NCI-H2029 treated with DMSO at 0.1 percent for 48 hours (cell line): Measurements from ENCODE around the gene SDC3.

Experiments
- DNase-seq: peaks from one replicate; lab custom pipeline; 2025; lab: John Stamatoyannopoulos, UW

SDC3 gene

DNA sequence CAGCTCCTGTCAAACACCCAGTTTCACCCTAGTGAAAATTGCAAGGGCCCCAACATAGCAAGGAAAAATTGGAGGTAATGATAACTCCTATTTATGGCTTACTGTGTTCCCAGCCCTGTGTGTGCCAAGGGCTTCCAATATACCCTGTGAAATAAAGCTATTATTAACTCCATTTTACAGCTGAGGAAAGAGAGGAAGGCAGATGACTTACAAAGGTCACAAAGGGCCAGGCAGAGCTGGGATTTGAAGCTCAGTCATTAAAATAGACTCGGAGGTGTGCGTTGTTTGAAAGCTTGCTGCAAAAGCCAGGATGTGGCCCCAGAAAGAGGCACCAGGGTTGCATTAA is 20.2 kb upstream of the SDC3 start:
- DNase-seq, result no peak

GRCh38 chr1:30928171-30928570 is 19.6 kb upstream of the SDC3 start:
- DNase-seq, result no peak

DNA sequence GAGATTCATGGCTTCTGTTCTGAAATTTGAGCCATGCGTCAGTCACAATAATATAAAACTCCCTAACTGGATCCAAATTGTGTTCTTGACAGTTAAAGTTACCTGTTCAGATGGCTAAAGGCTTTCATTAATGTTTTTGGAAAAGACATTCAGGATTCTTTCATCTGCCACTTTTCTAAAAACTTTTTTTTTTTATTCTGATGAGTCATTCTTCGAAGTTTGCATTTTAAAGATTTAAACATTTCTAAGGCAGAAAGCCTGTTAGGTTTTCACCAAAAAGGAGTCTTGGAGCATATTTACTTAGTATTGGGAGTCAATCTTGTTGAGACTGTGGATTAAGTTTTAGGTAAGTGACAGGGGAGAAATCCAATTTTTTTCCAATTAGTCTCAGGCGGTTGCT is 18.9 kb upstream of the SDC3 start:
- no peak for DNase-seq

DNA sequence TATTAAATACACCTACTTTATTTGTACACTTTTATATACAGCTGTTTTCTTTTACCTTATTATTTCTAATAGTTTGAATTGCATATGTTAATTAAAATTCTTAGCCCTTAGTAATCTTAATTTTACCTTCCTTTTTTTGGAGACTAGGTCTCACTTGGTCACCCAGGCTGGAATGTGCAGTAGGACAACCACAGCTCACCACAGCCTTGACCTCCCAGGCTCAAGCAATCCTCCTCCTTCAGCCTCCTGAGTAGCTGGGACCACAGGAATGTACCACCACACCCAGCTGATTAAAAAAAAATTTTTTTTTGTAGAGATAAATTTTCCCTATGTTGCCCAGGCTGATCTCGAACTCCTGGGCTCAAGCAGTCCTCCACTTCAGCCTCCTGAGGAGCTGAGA is 15.0 kb upstream of the SDC3 start:
- no peak for DNase-seq

GRCh38 chr1:30920827-30921226 is 12.3 kb upstream of the SDC3 start:
- no peak for DNase-seq

DNA sequence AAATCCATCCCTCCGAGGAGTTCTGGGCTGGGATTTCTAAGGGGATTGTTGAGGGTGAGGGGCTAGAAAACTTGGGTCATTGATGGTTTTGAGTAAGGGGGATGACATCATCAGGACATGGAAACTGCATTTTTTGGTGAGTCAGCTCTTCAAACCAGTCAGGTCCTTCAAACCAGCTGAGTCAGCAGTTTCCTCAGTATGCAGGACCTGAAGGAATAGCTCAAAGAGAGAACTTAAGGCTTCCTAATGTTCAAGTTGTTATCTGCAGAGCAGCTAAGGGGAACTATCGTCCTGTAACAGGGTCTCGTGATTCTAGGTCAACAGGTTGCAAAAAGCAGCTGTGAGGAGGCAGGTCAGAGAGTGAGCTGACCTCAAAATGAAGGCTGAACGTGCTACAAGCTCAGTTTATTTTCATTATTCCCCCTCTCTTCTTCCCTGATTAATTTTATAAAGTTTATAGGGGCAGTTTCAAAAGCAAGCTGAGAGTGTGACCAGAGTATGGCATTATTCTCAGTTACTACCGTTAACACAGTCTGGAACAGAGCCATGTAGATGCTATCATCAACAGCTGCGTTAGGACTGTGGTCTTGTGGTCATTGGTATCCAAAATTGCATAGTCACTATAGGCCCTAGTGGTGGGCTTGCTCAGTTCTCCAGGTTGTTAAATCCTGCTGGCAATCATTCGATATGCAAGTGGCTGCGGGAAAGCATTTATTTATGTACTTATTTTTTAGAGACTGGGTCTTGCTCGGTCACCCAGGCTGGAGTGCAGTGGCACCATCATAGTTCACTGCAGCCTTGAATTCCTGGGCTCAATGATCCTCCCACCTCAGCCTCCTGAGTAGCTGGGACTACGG is 10.7 kb upstream of the SDC3 start:
- no peak for DNase-seq

GRCh38 chr1:30916296-30916695 is 7.7 kb upstream of the SDC3 start:
- DNase-seq, result no peak

DNA sequence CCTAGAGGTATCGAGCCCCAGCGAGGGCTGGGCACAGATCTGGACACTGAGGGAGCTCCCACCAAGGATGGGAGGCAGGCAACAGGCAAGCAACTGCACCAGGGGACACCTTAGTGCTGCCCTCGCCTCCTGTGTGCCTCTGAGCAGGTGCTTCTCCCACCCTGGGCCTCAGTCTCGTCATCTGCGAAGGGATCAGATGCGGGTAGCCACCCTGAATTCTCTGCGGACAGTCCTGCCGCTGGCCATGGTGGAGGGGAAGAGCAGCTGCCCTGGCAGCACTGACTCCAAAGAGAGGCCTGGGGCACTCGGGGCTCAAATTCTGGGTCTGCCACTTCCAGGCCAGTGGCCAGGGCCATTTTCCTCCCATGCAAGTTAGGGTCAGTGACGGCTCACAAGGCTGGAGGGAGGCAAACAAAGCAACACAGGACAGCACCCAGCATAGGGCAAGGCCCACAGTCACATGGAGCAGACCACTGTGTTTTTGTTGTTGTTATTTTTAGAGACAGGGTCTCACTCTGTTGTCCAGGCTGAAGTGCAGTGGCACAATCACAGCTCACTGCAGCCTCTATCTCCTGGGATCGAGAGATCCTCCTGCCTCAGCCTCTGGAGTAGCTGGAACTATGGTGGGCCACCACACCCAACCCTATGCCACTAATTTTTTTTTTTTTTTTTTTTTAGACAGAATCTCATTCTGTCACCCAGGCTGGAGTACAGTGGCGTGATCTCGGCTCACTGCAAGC is 7.1 kb upstream of the SDC3 start:
- DNase-seq, result no peak

DNA sequence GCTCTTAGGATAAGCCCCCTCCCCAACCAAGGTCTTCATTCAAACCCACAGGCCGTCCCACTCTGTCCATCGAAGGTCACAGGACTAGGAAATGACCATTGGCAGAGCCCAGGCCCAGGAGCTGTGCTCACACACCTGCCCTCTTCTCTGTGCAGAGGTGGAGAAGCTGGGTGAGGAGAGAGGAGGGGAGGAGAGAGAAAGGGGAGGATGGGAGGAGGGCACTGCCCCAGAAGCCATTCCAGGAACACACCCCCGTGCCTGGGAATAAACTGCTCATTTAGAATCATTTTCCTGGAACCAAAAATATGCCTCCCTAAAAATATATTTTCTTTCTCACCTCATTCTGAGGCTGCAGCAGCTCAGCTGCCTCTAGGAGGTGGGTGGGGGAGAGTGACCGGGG is 6.4 kb upstream of the SDC3 start:
- DNase-seq, result no peak

GRCh38 chr1:30914587-30914922 is 6.0 kb upstream of the SDC3 start:
- no peak for DNase-seq

DNA sequence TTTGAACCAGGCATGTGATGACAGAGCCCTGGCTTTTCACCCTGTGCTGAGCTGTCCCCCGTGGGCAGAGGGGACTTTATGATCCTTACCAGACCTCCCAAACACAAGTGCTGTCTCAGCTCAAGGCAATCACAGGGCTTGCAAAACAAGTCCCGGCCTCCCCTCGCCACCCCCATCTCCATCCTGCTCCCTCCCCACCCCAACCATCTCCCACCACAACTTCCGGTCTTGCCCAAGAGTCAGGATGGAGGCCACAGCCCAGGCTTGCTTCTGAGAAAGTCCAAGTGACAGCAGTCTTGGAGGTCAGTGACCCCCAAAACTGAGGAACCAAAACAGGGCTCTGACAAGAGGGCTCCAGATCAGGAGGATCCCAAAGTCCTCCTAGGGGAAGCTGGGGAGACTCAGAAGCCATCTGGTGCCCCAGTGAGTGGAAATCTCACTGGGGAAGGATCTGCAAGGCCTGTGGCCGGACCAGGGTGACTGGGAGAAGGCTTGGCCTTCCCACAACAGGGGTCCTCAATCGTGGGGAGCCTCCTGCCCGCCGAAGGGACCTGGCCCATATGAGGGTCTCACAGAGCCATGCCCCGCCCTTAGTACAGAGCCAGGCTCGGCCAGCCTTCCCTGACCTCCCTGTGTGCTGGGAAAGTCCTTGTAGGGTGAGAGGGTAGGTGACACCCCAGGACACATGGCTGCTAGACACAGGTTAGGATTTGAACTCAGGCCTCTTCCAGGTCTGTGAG is 4.5 kb upstream of the SDC3 start:
- DNase-seq, result no peak

GRCh38 chr1:30912224-30912623 is 3.7 kb upstream of the SDC3 start:
- no peak for DNase-seq

DNA sequence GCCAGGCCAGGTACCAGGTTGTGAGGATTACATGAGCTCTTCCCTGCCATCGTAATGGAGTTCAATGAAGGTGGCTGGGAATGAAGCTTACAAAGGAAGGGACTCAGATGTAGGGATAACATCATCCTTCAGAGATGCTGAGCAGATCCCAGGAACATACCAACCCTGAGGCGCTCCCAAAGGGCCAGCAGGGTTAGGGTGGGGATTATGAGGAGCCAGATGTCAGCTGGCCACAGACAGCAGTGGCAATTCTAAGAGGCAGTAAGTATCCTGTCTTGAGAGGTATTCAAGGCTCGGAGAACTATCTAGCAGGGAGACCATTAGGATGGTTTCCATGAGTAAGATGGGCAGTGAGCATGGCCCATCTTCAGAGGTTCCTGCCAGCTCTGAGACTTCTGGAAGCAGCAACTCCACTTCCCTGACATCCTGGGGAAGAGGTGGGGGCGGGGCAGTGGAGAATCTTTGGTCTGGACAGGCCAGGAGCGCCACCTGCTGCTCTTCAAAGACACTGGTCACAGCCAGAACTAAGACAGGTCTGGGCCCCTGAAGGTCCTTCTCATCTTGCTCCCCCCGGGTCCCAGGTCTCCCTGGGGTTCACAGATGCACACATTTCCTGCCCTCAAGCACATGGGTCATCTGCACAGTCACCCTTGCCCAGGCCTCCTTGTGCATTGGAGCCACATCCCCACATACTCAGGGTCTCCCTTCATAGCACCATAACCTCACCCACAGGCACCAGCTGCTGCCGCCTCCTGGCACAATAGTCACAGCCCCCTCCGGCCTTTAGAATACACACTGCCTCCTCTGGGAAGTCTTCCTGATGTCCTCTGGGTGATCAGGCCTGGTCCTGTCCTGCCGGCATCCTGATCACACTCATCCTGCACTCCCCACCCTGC is 2.7 kb upstream of the SDC3 start:
- DNase-seq, result peak; percentile 50

GRCh38 chr1:30909365-30910068 is 959 bp upstream of the SDC3 start:
- DNase-seq, result no peak

DNA sequence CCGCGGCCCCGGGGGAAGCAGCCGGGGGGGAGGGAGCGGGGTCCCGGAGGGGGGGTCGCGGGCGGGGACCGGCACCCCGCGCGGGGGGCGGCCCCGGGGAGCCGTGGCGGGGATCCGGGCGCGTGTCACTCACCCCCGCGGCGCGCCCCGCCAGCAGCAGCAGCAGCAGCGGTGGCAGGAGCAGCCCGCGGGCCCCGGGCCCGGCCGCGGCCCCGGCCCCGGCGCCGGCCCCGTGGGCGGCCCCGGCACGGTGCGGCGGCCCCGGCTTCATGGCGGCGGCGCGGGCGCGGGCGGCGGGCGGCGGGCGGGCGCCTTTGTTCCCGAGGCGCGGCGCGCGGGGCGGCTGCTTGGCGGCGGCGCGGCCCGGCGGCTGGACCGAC is 252 bp downstream of the SDC3 start:
- no peak for DNase-seq

GRCh38 chr1:30907481-30908315 is 860 bp downstream of the SDC3 start:
- no peak for DNase-seq

DNA sequence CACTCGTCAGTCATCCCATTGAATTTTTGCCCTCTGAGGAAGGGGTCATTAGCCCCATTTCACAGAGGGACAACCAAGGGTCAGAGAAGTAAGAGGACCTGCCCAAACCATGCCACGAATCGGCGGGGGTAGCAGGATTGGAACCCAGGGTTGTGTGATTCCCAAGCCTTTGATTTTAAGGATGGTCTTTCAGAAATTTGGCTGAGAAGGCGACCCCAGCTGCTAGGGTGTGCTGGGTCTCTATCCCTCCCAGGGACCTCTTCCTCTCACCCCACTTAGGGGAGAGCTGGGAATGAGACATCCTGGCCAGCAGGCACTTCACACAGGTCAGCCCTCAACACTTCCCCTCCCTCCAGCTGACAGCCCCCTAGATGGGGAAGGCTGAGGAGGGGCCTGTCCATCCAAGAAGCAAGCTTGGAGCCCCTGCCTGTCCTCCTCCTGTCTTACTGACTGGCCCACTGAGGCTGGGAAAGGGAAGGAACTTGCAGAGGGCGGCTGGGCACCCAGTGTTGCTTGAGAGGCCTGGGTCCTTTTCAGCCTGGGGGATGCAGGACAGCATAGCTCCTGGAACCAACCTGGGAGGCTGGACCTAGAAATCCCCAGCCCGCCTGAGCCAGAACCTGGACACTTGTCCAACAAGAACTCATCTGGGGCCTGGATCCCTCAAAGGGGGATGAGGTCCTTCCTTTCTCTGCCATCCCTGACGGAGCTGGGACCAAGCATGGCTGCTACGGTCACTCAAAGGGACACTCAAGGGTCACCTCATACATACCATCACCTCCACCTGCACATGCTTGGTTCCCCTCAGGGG is 1.7 kb downstream of the SDC3 start:
- DNase-seq, result no peak

DNA sequence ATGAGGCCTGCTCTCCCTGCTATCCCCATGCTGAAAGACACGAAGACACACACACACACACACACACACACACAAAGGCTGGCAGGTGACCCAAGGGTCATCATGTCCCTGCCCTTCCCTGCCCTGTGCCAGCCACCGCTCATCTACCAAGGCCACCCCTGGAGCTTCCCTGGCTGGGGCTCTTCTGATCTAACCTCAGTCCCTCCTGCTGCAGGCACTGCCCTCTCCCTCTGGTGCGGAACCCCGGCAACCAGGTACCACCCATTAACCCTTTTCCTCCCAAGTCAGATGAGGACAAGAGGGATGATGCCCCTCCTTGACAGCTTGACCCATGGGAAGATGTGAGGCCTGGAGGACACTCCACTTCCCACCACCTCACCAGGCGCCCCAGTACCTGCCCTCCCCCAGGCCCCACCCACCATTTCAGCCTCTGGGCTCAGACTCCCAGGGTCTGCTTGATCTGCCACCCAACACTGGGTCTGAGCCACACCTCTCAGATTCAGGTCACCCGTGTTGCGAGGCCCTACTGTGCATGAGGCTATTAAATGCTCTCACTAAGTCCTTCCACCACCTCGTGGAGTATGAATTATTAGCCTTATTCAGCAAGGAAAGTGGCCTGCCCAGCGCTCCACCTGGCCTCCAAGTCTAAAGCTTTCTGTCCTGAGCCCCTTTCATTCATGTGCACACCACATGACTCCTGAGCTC is 2.5 kb downstream of the SDC3 start:
- no peak for DNase-seq

DNA sequence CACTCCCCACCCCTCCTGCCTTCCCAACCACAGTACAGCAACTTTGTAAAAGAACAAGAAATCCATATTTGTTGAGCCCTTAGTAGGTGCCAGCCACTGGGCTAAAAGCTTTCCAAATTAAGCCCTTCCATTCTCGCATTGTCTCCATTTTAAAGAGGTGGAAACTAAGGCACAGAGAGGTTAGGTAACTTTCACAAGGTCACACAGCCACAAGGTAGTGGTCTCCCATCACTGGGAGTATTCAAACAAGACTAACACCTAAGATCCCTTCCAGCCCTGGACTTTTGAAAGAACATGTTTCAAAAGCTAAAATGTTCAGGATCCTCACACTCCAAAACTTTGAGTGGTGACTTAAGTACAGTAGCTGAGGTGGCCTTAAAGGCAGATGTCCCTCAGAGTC is 3.2 kb downstream of the SDC3 start:
- DNase-seq, result no peak
